B cell (primary cell): ENCODE measurements around the gene SUGCT.
"Not testable (repeated sequence)": the region's sequence is repeated elsewhere in the genome, so short reads cannot be mapped to it uniquely, and the experiment has no call there.

Experiments used
- CTCF ChIP-seq: fragments of 200-600 bp; IDR thresholded peaks from one replicate; pipeline ENCODE4 v1.8.0; 2022; ENCODE audit warnings: antibody characterized with exemption, mild to moderate bottlenecking
- EZH2 ChIP-seq: IDR thresholded peaks from 2 replicates; pipeline ENCODE4 v1.6.1; 2012; ENCODE audit warnings: borderline replicate concordance, low read depth, mild to moderate bottlenecking, moderate library complexity, low read length; ENCODE audit not compliant: insufficient read depth, poor library complexity, severe bottlenecking

GRCh38 chr7:40122100-40122939 lies 12.5 kb upstream of the SUGCT start:
- TF ChIP-seq CTCF, EZH2: not testable (repeated sequence)
